GM23248 (cell line): ENCODE measurements around the gene APMAP.

Source experiments
- EZH2 ChIP-seq: fragments of 200-600 bp; sonication (generic); IDR thresholded peaks from 2 replicates; pipeline ENCODE4 v1.6.1; 2018; ENCODE audit warnings: antibody characterized with exemption, mild to moderate bottlenecking; ENCODE audit not compliant: insufficient read depth, poor library complexity, severe bottlenecking
- EZH2phosphoT487 ChIP-seq: fragments of 200-600 bp; sonication (generic); IDR thresholded peaks from 2 replicates; pipeline ENCODE4 v1.6.1; 2018; ENCODE audit warnings: antibody characterized with exemption, moderate library complexity, mild to moderate bottlenecking, low read depth; ENCODE audit not compliant: insufficient read depth

DNA sequence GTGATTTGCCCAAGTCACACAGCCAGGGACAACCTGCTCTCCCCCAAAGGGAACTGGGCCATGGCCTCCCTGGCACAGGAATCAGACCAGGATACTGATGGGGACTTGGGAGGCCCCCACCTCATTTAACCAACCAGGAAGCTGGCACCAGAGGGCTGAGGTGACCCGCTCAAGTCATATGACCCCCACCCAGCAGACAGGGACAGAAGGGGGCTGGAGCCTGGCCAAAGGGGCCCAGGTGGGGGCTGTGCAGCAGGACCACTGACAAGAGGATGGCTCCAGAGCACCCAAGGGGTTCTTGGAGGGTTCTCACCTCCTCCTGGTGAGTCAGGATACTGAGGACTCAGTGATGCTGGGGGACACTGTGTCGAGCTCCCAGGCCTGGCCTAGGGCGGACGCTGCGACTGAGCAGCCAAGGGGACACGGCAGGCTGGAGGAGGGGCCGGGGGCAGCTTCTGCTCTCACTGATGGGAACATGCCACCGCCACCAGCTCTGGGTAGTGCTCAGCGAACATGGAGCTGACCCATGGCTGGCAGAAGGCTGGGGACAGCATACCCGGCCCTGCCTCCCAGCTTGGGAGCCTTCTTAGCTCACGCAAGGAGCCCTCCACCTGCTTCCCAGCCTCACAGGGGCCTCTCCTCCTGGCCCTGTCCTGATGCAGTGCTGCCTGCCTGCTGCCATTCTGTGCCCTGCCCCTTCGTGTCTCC lies 42.3 kb downstream of the APMAP start:
- no peak for TF ChIP-seq EZH2
- no peak for TF ChIP-seq EZH2phosphoT487
